Activated B cell treated with CpG ODN at 0.5 μM for 24 hours (primary cell): ENCODE results near the gene DDR1. TPM values are rescaled to one million over a fixed set of nuclear protein-coding genes. Genes with fewer than 3 reads are reported as not detected.
"Not testable (repeated sequence)": the region's sequence is repeated elsewhere in the genome, so short reads cannot be mapped to it uniquely, and the experiment has no call there.

Experiments
- ATAC-seq: fragments of 200-7000 bp; cut with Tn5 transposase; one replicate; pipeline ENCODE4 v1.10.0; 2021; ENCODE audit warnings: low read depth, mild to moderate bottlenecking, moderate library complexity
- CTCF ChIA-PET: fragments of 350-600 bp; sonication (Branson Sonifier 250); formaldehyde crosslinking; loops from one replicate; lab custom pipeline; 2021; ENCODE audit warnings: antibody characterized with exemption; lab: Charles Lee
- POLR2A ChIA-PET: fragments of 350-600 bp; sonication (Branson Sonifier 250); formaldehyde crosslinking; loops from one replicate; lab custom pipeline; 2021; ENCODE audit warnings: antibody characterized with exemption; lab: Charles Lee
- DNase-seq: peaks from one replicate; pipeline ENCODE4 v3.0.0; 2022
- H3K27ac Mint-ChIP-seq: one replicate; pipeline ENCODE4 v1.8.0; 2020; ENCODE audit warnings: mixed read lengths
- H3K27me3 Mint-ChIP-seq: one replicate; pipeline ENCODE4 v1.8.0; 2021; ENCODE audit warnings: mixed read lengths
- H3K36me3 Mint-ChIP-seq: one replicate; pipeline ENCODE4 v1.8.0; 2021; ENCODE audit warnings: low read depth, mixed read lengths
- H3K4me1 Mint-ChIP-seq: one replicate; pipeline ENCODE4 v1.8.0; 2021; ENCODE audit warnings: mixed read lengths
- H3K4me3 Mint-ChIP-seq: one replicate; pipeline ENCODE4 v1.8.0; 2020; ENCODE audit warnings: mild to moderate bottlenecking, mixed read lengths
- H3K9me3 Mint-ChIP-seq: one replicate; pipeline ENCODE4 v1.8.0; 2020; ENCODE audit warnings: mixed read lengths
- intact Hi-C: fragments of 100-400 bp; cut with micrococcal nuclease; formaldehyde crosslinking; loops from one replicate; pipeline ENCODE4 v1.15.1; 2024
- total RNA-seq: library from RNA; stranded (reverse); gene quantifications from 2 replicates; pipeline ENCODE4 v1.2.3, GENCODE V29; 2022
- TF ChIP-seq, protein P1 (sequence below): fragments of 200-600 bp; IDR thresholded peaks from one replicate; pipeline ENCODE4 v1.8.0; 2022; ENCODE audit warnings: antibody characterized with exemption, mild to moderate bottlenecking

DDR1 gene
- total RNA-seq, 1 donor from 2014 or later, result 18.7 TPM

DNA sequence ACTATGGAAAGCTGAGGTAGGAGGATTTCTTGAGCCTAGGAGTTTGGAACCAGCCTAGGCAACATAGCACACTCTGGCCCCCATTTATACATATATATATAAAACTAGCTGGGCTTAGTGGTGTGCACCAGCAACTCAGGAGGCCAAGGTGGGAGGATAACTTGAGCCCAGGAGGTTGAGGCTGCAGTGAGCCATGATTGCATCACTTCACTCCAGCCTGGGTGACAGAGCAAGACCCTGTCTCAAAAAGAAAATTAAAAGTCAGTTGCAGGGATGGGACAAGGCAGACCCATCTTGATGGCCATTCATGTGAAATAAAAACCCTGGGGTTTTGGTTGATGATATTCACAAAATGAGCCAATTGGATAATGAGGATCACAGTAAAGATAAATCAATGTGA is 17.1 kb downstream of the DDR1 start:
- TF ChIP-seq, protein P1, sequence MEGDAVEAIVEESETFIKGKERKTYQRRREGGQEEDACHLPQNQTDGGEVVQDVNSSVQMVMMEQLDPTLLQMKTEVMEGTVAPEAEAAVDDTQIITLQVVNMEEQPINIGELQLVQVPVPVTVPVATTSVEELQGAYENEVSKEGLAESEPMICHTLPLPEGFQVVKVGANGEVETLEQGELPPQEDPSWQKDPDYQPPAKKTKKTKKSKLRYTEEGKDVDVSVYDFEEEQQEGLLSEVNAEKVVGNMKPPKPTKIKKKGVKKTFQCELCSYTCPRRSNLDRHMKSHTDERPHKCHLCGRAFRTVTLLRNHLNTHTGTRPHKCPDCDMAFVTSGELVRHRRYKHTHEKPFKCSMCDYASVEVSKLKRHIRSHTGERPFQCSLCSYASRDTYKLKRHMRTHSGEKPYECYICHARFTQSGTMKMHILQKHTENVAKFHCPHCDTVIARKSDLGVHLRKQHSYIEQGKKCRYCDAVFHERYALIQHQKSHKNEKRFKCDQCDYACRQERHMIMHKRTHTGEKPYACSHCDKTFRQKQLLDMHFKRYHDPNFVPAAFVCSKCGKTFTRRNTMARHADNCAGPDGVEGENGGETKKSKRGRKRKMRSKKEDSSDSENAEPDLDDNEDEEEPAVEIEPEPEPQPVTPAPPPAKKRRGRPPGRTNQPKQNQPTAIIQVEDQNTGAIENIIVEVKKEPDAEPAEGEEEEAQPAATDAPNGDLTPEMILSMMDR, result no peak
- CTCF ChIA-PET, result no interaction called here
- DNase-seq (no peak), ATAC-seq (no peak)
- Mint-ChIP-seq H3K4me1 (peaks cover 20% of the 10 kb centered on the region), H3K9me3 (no peaks in the 10 kb centered on the region), H3K27me3 (no peaks in the 10 kb centered on the region), H3K27ac (no peak overlapping the region), H3K4me3 (no peak overlapping the region), H3K36me3 (peaks cover 31% of the 10 kb centered on the region)
- POLR2A ChIA-PET, result interaction anchor here (1.5 kb wide), 1 partner anchor 13 kb away, joined by 4 read pairs; the partner anchor contains the start of gene VARS2
- intact Hi-C loops, result loop anchor here (10.0 kb wide), 1 partner anchor 437 kb away; no protein-coding TSS in a partner anchor

DNA sequence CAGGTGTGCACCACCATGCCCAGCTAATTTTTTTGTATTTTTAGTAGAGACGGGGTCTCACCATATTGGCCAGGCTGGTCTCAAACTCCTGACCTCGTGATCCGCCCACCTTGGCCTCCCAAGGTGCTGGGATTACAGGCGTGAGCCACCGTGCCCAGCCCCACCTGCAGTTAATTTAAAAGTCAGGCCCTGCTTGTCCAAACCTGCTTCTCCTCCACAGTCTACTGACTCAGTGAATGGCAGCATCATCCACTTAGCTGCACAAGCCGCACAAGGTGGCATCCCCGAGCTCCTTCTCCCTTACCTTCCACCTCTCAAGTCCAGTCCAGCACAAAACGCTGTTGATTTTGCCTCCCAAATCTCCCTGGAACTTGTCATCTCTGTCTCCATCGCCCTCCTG is 17.9 kb downstream of the DDR1 start:
- peaks cover 26% of the 10 kb centered on the region for H3K36me3 Mint-ChIP-seq
- H3K27me3 Mint-ChIP-seq, POLR2A ChIA-PET, H3K4me3 Mint-ChIP-seq, ATAC-seq, CTCF ChIA-PET, H3K9me3 Mint-ChIP-seq, DNase-seq: not testable (repeated sequence)
- H3K27ac Mint-ChIP-seq, result peak overlapping the region; percentile 57
- intact Hi-C loops, result loop anchor here (10.0 kb wide), 1 partner anchor 437 kb away; no protein-coding TSS in a partner anchor
- H3K4me1 Mint-ChIP-seq, result peaks cover 22% of the 10 kb centered on the region

DNA sequence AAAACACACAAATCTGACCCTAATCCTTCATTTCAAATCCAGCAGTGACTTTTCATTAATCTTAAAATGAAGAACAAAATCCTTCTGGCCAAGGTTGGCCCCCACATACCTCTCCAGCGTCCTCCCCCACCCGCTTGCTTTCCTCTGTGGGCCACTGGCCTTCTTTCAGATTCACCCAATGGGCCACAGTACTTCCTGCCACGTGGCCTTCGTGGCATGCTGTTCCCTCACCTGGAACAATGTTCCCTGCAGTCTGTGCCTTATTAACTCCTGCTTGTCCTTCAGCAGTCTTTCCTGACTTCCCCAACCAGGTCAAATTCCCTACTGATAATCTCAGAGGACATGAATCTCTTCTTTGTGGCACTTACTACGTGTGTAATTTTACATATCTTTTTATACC is 18.4 kb downstream of the DDR1 start:
- DNase-seq (no peak), ATAC-seq (no peak)
- Mint-ChIP-seq H3K4me3 (no peak overlapping the region), H3K27me3 (no peaks in the 10 kb centered on the region), H3K27ac (peak overlapping the region; percentile 57), H3K36me3 (peaks cover 25% of the 10 kb centered on the region), H3K4me1 (peaks cover 24% of the 10 kb centered on the region), H3K9me3 (no peaks in the 10 kb centered on the region)
- ChIA-PET POLR2A (no interaction called here), CTCF (no interaction called here)
- TF ChIP-seq, protein P1, result no peak
- intact Hi-C loops, result loop anchor here (10.0 kb wide), 1 partner anchor 438 kb away; no protein-coding TSS in a partner anchor

DNA sequence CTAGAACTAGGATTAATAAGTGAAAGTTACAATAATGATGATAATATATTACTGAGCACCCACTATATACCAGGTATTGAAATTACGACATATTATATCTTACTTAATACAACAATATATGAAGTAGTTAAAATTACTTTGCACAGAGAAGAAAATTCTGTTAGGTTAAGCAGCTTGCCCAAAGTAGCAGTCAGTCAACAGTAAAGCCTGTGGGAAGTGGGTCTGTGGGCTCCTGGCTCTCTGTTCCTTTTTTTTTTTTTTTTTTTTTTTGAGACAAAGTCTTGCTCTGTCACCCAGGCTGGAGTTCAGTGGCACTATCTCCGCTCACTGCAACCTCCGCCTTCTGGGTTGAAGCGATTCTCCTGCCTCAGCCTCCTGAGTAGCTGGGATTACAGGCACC is 18.9 kb downstream of the DDR1 start:
- ATAC-seq (no peak), DNase-seq (no peak)
- ChIA-PET CTCF (interaction anchor here (1.2 kb wide), 1 partner anchor 11 kb away, joined by 4 read pairs; the partner anchor contains the start of gene VARS2), POLR2A (interaction anchor here (0.7 to 1.7 kb wide), 3 partner anchors 10 to 234 kb away, joined by 7 to 10 read pairs (median 8); partner anchors contain the start of gene VARS2)
- TF ChIP-seq, protein P1, result no peak
- H3K4me1 Mint-ChIP-seq, result peaks cover 29% of the 10 kb centered on the region
- H3K36me3 Mint-ChIP-seq, result peaks cover 22% of the 10 kb centered on the region
- H3K9me3 Mint-ChIP-seq, result no peaks in the 10 kb centered on the region
- H3K4me3 Mint-ChIP-seq, result no peak overlapping the region
- no peak overlapping the region for H3K27ac Mint-ChIP-seq
- no peaks in the 10 kb centered on the region for H3K27me3 Mint-ChIP-seq
- intact Hi-C loops, result loop anchor here (10.0 kb wide), 1 partner anchor 438 kb away; no protein-coding TSS in a partner anchor

DNA sequence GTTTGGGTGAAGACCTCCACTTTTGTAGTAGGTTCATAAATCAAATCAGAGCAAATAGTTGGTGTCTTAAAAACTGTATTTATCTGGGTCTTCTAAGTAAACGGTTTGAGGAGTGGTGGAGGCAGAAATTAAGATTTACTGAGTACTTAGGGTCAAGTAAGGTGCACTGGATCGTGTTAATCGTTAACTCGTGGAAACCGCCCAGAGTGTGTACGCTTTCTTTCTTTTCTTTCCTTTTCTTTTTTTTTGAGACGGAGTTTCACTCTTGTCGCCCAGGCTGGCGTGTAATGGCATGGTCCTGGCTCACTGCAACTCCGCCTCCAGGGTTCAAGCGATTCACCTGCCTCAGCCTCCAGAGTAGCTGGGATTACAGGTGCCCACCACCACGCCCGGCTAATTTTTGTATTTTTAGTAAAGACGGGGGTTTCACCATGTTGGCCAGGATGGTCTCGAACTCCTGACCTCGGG is 23.0 kb downstream of the DDR1 start:
- H3K4me1 Mint-ChIP-seq, result peaks cover 33% of the 10 kb centered on the region
- ATAC-seq, CTCF ChIA-PET, H3K27me3 Mint-ChIP-seq, DNase-seq, H3K9me3 Mint-ChIP-seq: not testable (repeated sequence)
- H3K27ac Mint-ChIP-seq, result peak overlapping the region; percentile 69
- peaks cover 31% of the 10 kb centered on the region for H3K36me3 Mint-ChIP-seq
- POLR2A ChIA-PET, result interaction anchor here (0.6 to 2.1 kb wide), 7 partner anchors 23 to 460 kb away, joined by 3 to 10 read pairs (median 6); partner anchors contain the start of genes DDR1 and MDC1
- intact Hi-C loops, result loop anchor here (5.0 to 10.0 kb wide), 2 partner anchors 225 to 443 kb away; no protein-coding TSS in a partner anchor
- H3K4me3 Mint-ChIP-seq, result peak overlapping the region; percentile 97
